ENCODE data around the gene ARL14EP. TPM values are rescaled to one million over a fixed set of nuclear protein-coding genes. Genes with fewer than 3 reads are reported as not detected.

The ARL14EP gene
- total RNA-seq, 6 donors from 2014 or later, result 3.8 to 61.1 (median 21.6) TPM

DNA sequence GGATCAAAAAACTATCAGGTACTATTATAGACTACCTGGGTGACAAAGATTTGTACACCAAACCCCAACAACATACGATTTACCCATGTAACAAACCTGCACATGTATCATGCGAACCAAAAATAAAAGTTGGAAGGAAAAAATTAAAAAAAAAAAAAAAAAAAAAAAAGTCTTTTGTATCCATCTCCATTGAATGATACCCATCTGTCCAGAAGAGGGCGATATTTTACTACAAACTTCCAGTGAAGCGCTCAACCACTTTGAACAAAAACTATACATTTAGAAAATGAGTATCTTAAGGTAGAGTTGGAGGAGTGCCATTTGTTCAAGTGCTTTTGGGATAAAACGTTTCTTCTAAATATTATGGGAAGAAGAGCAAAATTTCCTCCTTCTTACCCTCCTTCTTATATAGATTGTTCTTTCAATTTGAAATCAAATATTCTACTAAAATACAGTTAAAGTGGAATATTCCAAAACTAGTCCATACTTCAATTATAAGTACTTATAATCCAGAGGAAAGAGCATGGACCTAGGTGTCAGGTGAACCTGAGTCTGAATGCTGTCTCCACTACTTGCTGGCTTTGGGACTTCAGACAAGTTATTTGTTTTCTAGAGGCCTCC is 23.3 kb downstream of the ARL14EP start:
- Histone ChIP-seq H3K9me3 (no peaks in the 10 kb centered on the region), H3K27me3 (no peaks in the 10 kb centered on the region), H3K27ac (no peak overlapping the region), H3K4me3 (no peak overlapping the region), H3K4me1 (no peaks in the 10 kb centered on the region), H3K36me3 (no peaks in the 10 kb centered on the region)
- 10 to 12% methylated on average over 5 of the region's 5 CpGs for WGBS, 2 donors
- TF ChIP-seq POLR2AphosphoS5 (IDR thresholded peaks at IDR 0.05), result no peak
- TF ChIP-seq EP300 (IDR thresholded peaks at IDR 0.05), result no peak
- TF ChIP-seq, protein P1, sequence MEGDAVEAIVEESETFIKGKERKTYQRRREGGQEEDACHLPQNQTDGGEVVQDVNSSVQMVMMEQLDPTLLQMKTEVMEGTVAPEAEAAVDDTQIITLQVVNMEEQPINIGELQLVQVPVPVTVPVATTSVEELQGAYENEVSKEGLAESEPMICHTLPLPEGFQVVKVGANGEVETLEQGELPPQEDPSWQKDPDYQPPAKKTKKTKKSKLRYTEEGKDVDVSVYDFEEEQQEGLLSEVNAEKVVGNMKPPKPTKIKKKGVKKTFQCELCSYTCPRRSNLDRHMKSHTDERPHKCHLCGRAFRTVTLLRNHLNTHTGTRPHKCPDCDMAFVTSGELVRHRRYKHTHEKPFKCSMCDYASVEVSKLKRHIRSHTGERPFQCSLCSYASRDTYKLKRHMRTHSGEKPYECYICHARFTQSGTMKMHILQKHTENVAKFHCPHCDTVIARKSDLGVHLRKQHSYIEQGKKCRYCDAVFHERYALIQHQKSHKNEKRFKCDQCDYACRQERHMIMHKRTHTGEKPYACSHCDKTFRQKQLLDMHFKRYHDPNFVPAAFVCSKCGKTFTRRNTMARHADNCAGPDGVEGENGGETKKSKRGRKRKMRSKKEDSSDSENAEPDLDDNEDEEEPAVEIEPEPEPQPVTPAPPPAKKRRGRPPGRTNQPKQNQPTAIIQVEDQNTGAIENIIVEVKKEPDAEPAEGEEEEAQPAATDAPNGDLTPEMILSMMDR (IDR thresholded peaks at IDR 0.05), result peak in 3 of 6 experiments; percentile 34 to 38 (median 37)
- ATAC-seq (ENCODE audit: low FRiP score in 2 of 2) (peak in 1 of 2 donors; percentile 53), DNase-seq (no peak)

DNA sequence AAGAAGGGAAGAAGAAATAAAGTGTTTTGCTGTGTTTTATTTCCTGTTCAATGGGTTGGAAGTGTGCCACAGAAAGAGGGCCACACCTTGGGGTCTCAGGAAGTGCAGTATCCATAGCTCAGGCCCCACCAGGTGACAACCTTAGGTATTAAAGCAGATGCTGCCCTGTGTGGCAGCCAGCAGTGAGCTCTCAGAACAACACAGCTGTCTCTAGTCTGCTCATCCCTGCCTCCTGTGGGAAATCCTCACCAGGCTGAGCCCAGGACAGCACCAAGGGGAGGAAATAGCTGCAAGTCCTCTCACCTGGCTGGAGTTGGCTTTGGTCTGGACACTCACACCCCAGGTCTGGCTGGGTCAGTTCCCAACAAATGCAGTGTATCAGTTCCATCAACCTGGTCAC is 25.1 kb downstream of the ARL14EP start:
- peak in 1 of 2 donors; percentile 51 for ATAC-seq (ENCODE audit: low FRiP score in 2 of 2)
- H3K27me3 ChIP-seq, result no peaks in the 10 kb centered on the region
- no peak for TF ChIP-seq EP300 (IDR thresholded peaks at IDR 0.05)
- no peak for TF ChIP-seq POLR2A (IDR thresholded peaks at IDR 0.05)
- TF ChIP-seq, protein P1 (IDR thresholded peaks at IDR 0.05), result no peak
- TF ChIP-seq POLR2AphosphoS5 (IDR thresholded peaks at IDR 0.05), result no peak

DNA sequence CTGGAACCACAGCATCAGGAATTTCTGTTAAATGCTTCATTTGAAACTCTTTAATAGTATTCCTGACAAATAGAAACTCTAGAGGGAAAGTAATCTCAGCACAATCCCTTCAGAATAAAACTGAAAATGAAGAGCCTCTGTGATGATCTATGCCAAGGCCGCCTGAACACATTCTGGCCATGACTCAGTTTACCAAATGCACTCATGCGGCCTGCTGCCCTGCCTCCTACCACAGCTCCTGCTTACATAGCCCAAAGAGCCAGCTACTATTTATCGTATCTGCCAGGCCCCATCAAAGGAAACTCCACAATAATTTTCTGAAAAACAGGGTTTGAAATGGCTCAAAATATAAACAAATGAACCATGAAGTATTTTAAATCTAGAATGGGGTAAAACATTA is 27.0 kb downstream of the ARL14EP start:
- WGBS, 2 donors, result 97 to 100% methylated on average over 3 of the region's 3 CpGs

More for the DNA sequence above, 25.1 kb downstream of the ARL14EP start:
- no peaks in the 10 kb centered on the region for H3K9me3 ChIP-seq
- H3K4me3 ChIP-seq, result no peak overlapping the region
- no peak for DNase-seq
- H3K4me1 ChIP-seq, result no peaks in the 10 kb centered on the region
- no peaks in the 10 kb centered on the region for H3K36me3 ChIP-seq
- no peak overlapping the region for H3K27ac ChIP-seq

DNA sequence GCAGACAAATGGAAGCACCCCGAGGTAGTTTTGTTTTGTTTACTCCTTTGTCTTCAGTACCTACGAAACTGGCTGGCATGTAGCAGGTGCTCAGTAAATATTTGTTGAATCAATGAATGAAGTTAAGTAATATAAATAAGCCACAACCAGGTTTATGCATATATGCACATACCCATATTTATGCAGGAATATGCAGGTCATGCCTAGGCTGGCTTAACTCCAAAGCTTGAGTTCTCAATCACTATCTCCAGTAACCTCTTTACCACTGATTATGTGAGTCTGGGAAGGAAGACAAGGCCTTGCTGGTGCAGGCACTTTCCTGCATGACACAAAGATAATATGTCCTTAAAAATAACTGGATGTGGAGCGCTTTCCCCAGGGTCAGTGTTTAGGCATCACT is 27.5 kb downstream of the ARL14EP start:
- Histone ChIP-seq H3K27me3 (no peaks in the 10 kb centered on the region), H3K36me3 (no peaks in the 10 kb centered on the region), H3K4me3 (no peak overlapping the region), H3K4me1 (no peaks in the 10 kb centered on the region), H3K9me3 (no peaks in the 10 kb centered on the region), H3K27ac (no peak overlapping the region)
- DNase-seq, result no peak
- no peak for ATAC-seq (ENCODE audit: low FRiP score in 2 of 2)
- TF ChIP-seq, protein P1 (IDR thresholded peaks at IDR 0.05), result no peak
- TF ChIP-seq EP300 (IDR thresholded peaks at IDR 0.05) (no peak), POLR2A (IDR thresholded peaks at IDR 0.05) (no peak), POLR2AphosphoS5 (IDR thresholded peaks at IDR 0.05) (no peak)
- WGBS, 2 donors, result 57 to 62% methylated on average over 3 of the region's 3 CpGs

More for the DNA sequence above, 27.0 kb downstream of the ARL14EP start:
- Histone ChIP-seq H3K4me1 (no peaks in the 10 kb centered on the region), H3K27ac (no peak overlapping the region), H3K27me3 (no peaks in the 10 kb centered on the region), H3K9me3 (no peaks in the 10 kb centered on the region), H3K36me3 (no peaks in the 10 kb centered on the region), H3K4me3 (no peak overlapping the region)
- TF ChIP-seq, protein P1 (IDR thresholded peaks at IDR 0.05), result no peak
- TF ChIP-seq POLR2AphosphoS5 (IDR thresholded peaks at IDR 0.05), result no peak
- TF ChIP-seq EP300 (IDR thresholded peaks at IDR 0.05), result no peak
- TF ChIP-seq POLR2A (IDR thresholded peaks at IDR 0.05), result no peak
- no peak for DNase-seq
- ATAC-seq (ENCODE audit: low FRiP score in 2 of 2), result no peak

DNA sequence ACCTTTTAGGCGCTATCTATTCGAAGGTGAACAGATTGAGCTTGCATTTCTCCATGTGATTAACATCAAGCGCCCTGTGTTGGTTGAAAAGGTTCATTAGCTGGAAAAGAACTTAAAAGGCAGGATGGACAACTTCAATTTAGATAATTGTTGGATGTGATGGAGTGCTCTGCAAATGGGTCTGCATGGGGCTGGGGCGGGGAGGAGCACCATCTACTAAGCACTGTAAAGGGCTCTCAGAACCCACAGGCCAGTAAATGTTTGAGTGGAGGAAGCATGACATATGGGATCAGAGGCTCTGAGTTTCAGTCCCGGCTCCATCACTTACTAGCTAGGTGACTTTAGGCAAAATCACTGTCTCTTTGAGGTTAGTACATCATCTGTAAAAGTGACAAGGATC is 28.2 kb downstream of the ARL14EP start:
- no peaks in the 10 kb centered on the region for H3K36me3 ChIP-seq
- no peaks in the 10 kb centered on the region for H3K27me3 ChIP-seq
- 76% methylated on average over 5 of the region's 5 CpGs for WGBS, 2 donors
- H3K4me3 ChIP-seq, result no peak overlapping the region
- H3K27ac ChIP-seq, result no peak overlapping the region
- DNase-seq (no peak), ATAC-seq (ENCODE audit: low FRiP score in 2 of 2) (no peak)
- TF ChIP-seq POLR2A (IDR thresholded peaks at IDR 0.05) (no peak), POLR2AphosphoS5 (IDR thresholded peaks at IDR 0.05) (no peak), EP300 (IDR thresholded peaks at IDR 0.05) (no peak)
- TF ChIP-seq, protein P1 (IDR thresholded peaks at IDR 0.05), result no peak
- H3K4me1 ChIP-seq, result no peaks in the 10 kb centered on the region
- H3K9me3 ChIP-seq, result no peaks in the 10 kb centered on the region
